ENCODE data around the gene ACP1. TPM values are rescaled to one million over a fixed set of nuclear protein-coding genes. Genes with fewer than 3 reads are reported as not detected.

ACP1 gene
- total and polyA plus RNA-seq, 2 of the 8 experiments (the other 6 are each of a cell fraction or from before 2014, with no cell fraction given) = 115 to 155 TPM

GRCh38 chr2:278312-278926 is 13.7 kb downstream of the ACP1 start (continued):
- no peak for TF ChIP-seq RBBP5 (IDR thresholded peaks at IDR 0.05; ENCODE audit: borderline replicate concordance, low read depth, low read length)
- no peak for TF ChIP-seq SUZ12 (IDR thresholded peaks at IDR 0.05; ENCODE audit: low read length)
- TF ChIP-seq MAX (IDR thresholded peaks at IDR 0.05) = no peak
- no peak for TF ChIP-seq POLR2A (IDR thresholded peaks at IDR 0.05; ENCODE audit: control extremely low read depth in 1 of 2, low read depth in 2 of 2, low read length in 2 of 2)

Measured in H1 (cell line).